Measurements from ENCODE around the gene KIF14.
"Not testable (repeated sequence)": the region's sequence is repeated elsewhere in the genome, so short reads cannot be mapped to it uniquely, and the experiment has no call there.

KIF14 gene

GRCh38 chr1:200646515-200646914, 26.0 kb upstream of the KIF14 start:
- no peaks in the 10 kb centered on the region for H3K4me1 ChIP-seq
- H3K36me3 ChIP-seq (replicated peaks) = peaks cover 17% of the 10 kb centered on the region
- in situ Hi-C loops (cut with MboI; ENCODE audit: low sequenced_read_pairs) = no loop called here
- no peaks in the 10 kb centered on the region for H3K27me3 ChIP-seq (ENCODE audit: low read depth)
- DNase-seq (ENCODE audit: low spot score in 2 of 2) = no peak
- H3K9me3 ChIP-seq = no peaks in the 10 kb centered on the region
- H3K4me3 ChIP-seq = no peak overlapping the region

- DNase-seq (ENCODE audit: low spot score in 2 of 2) = no peak
- Histone ChIP-seq H3K9me3 (no peaks in the 10 kb centered on the region), H3K4me3 (no peak overlapping the region), H3K27me3 (ENCODE audit: low read depth) (no peaks in the 10 kb centered on the region), H3K4me1 (no peaks in the 10 kb centered on the region; the same call in 1 of the 2 replicates), H3K36me3 (replicated peaks) (peaks cover 15% of the 10 kb centered on the region)
- in situ Hi-C loops (cut with MboI; ENCODE audit: low sequenced_read_pairs) = no loop called here
Measured at GRCh38 chr1:200644021-200644420, 23.5 kb upstream of the KIF14 start.

- H3K9me3 ChIP-seq = no peaks in the 10 kb centered on the region
- no peaks in the 10 kb centered on the region for H3K27me3 ChIP-seq (ENCODE audit: low read depth)
- no peak overlapping the region for H3K4me3 ChIP-seq
- H3K4me1 ChIP-seq = no peaks in the 10 kb centered on the region; the same call in 1 of the 2 replicates
- DNase-seq (ENCODE audit: low spot score in 2 of 2) = no peak
- 0 out of 2 replicates have a peak, but pooled peaks cover 6% of the 10 kb centered on the region for H3K36me3 ChIP-seq (replicated peaks)
- in situ Hi-C loops (cut with MboI; ENCODE audit: low sequenced_read_pairs) = no loop called here
Measured at GRCh38 chr1:200642481-200642880, 21.9 kb upstream of the KIF14 start.

GRCh38 chr1:200640963-200641401, 20.4 kb upstream of the KIF14 start:
- no peaks in the 10 kb centered on the region for H3K9me3 ChIP-seq
- no peak for DNase-seq (ENCODE audit: low spot score in 2 of 2)
- H3K4me3 ChIP-seq = no peak overlapping the region
- H3K36me3 ChIP-seq (replicated peaks) = no peaks in the 10 kb centered on the region
- no peaks in the 10 kb centered on the region for H3K27me3 ChIP-seq (ENCODE audit: low read depth)
- in situ Hi-C loops (cut with MboI; ENCODE audit: low sequenced_read_pairs) = no loop called here
- H3K4me1 ChIP-seq = no peaks in the 10 kb centered on the region; the same call in 1 of the 2 replicates

- DNase-seq (ENCODE audit: low spot score in 2 of 2) = no peak
- no peaks in the 10 kb centered on the region for H3K36me3 ChIP-seq (replicated peaks)
- H3K9me3 ChIP-seq = no peaks in the 10 kb centered on the region
- in situ Hi-C loops (cut with MboI; ENCODE audit: low sequenced_read_pairs) = no loop called here
- no peaks in the 10 kb centered on the region for H3K27me3 ChIP-seq (ENCODE audit: low read depth)
- no peak overlapping the region for H3K4me3 ChIP-seq
- H3K4me1 ChIP-seq = no peaks in the 10 kb centered on the region; the same call in 1 of the 2 replicates
Measured at GRCh38 chr1:200640373-200640962, 19.9 kb upstream of the KIF14 start.

GRCh38 chr1:200638073-200638472, 17.5 kb upstream of the KIF14 start:
- DNase-seq (ENCODE audit: low spot score in 2 of 2) = no peak
- Histone ChIP-seq H3K36me3 (replicated peaks) (no peaks in the 10 kb centered on the region), H3K27me3 (ENCODE audit: low read depth) (no peaks in the 10 kb centered on the region), H3K9me3 (no peaks in the 10 kb centered on the region), H3K4me3 (no peak overlapping the region), H3K4me1 (no peaks in the 10 kb centered on the region; the same call in 1 of the 2 replicates)
- in situ Hi-C loops (cut with MboI; ENCODE audit: low sequenced_read_pairs) = no loop called here

GRCh38 chr1:200636681-200637080, 16.1 kb upstream of the KIF14 start:
- Histone ChIP-seq H3K4me1 (no peaks in the 10 kb centered on the region; the same call in 1 of the 2 replicates), H3K4me3 (no peak overlapping the region), H3K9me3 (no peaks in the 10 kb centered on the region), H3K27me3 (ENCODE audit: low read depth) (no peaks in the 10 kb centered on the region), H3K36me3 (replicated peaks) (no peaks in the 10 kb centered on the region)
- no peak for DNase-seq (ENCODE audit: low spot score in 2 of 2)
- in situ Hi-C loops (cut with MboI; ENCODE audit: low sequenced_read_pairs) = no loop called here

GRCh38 chr1:200634261-200635122, 13.9 kb upstream of the KIF14 start:
- H3K4me3 ChIP-seq = no peak overlapping the region
- in situ Hi-C loops (cut with MboI; ENCODE audit: low sequenced_read_pairs) = no loop called here
- DNase-seq (ENCODE audit: low spot score in 2 of 2) = no peak
- H3K9me3 ChIP-seq = no peaks in the 10 kb centered on the region
- no peaks in the 10 kb centered on the region for H3K4me1 ChIP-seq
- no peaks in the 10 kb centered on the region for H3K36me3 ChIP-seq (replicated peaks)
- H3K27me3 ChIP-seq (ENCODE audit: low read depth) = no peaks in the 10 kb centered on the region

GRCh38 chr1:200631375-200631774, 10.8 kb upstream of the KIF14 start:
- Histone ChIP-seq H3K9me3 (no peaks in the 10 kb centered on the region), H3K4me1 (no peaks in the 10 kb centered on the region), H3K4me3 (no peak overlapping the region), H3K27me3 (ENCODE audit: low read depth) (no peaks in the 10 kb centered on the region), H3K36me3 (replicated peaks) (no peaks in the 10 kb centered on the region)
- in situ Hi-C loops (cut with MboI; ENCODE audit: low sequenced_read_pairs) = no loop called here
- DNase-seq (ENCODE audit: low spot score in 2 of 2) = no peak

GRCh38 chr1:200630515-200630899, 10.0 kb upstream of the KIF14 start:
- DNase-seq (ENCODE audit: low spot score in 2 of 2); H3K27me3 ChIP-seq (ENCODE audit: low read depth); H3K36me3 ChIP-seq (replicated peaks); H3K4me1 ChIP-seq; in situ Hi-C loops (cut with MboI; ENCODE audit: low sequenced_read_pairs); H3K4me3 ChIP-seq; H3K9me3 ChIP-seq: not testable (repeated sequence)

- Histone ChIP-seq H3K36me3 (replicated peaks) (no peaks in the 10 kb centered on the region), H3K4me1 (peaks cover 3% of the 10 kb centered on the region), H3K27me3 (ENCODE audit: low read depth) (no peaks in the 10 kb centered on the region), H3K4me3 (no peak overlapping the region), H3K9me3 (no peaks in the 10 kb centered on the region)
- in situ Hi-C loops (cut with MboI; ENCODE audit: low sequenced_read_pairs) = loop anchor here (10.0 kb wide), 1 partner anchor 165 kb away; no protein-coding TSS in a partner anchor
- DNase-seq (ENCODE audit: low spot score in 2 of 2) = no peak
Measured at GRCh38 chr1:200629876-200630514, 9.4 kb upstream of the KIF14 start.

- no peaks in the 10 kb centered on the region for H3K27me3 ChIP-seq (ENCODE audit: low read depth)
- H3K4me3 ChIP-seq = no peak overlapping the region
- peaks cover 5% of the 10 kb centered on the region for H3K9me3 ChIP-seq
- DNase-seq (ENCODE audit: low spot score in 2 of 2) = no peak
- in situ Hi-C loops (cut with MboI; ENCODE audit: low sequenced_read_pairs) = loop anchor here (10.0 kb wide), 1 partner anchor 166 kb away; no protein-coding TSS in a partner anchor
- H3K36me3 ChIP-seq (replicated peaks) = no peaks in the 10 kb centered on the region
- H3K4me1 ChIP-seq = peaks cover 10% of the 10 kb centered on the region
Measured at GRCh38 chr1:200628223-200628881, 7.8 kb upstream of the KIF14 start.

- H3K4me3 ChIP-seq = no peak overlapping the region
- DNase-seq (ENCODE audit: low spot score in 2 of 2) = no peak
- no peaks in the 10 kb centered on the region for H3K36me3 ChIP-seq (replicated peaks)
- peaks cover 10% of the 10 kb centered on the region for H3K4me1 ChIP-seq
- H3K27me3 ChIP-seq (ENCODE audit: low read depth) = no peaks in the 10 kb centered on the region
- peaks cover 5% of the 10 kb centered on the region for H3K9me3 ChIP-seq
- in situ Hi-C loops (cut with MboI; ENCODE audit: low sequenced_read_pairs) = loop anchor here (10.0 kb wide), 1 partner anchor 167 kb away; no protein-coding TSS in a partner anchor
Measured at GRCh38 chr1:200627575-200628222, 7.1 kb upstream of the KIF14 start.

All from HAP-1 (cell line).